ENCODE data around the gene RHBDF2.
A peak's percentile ranks its signal among the peaks of the same experiment; 100 is the strongest.

RHBDF2 gene

DNA sequence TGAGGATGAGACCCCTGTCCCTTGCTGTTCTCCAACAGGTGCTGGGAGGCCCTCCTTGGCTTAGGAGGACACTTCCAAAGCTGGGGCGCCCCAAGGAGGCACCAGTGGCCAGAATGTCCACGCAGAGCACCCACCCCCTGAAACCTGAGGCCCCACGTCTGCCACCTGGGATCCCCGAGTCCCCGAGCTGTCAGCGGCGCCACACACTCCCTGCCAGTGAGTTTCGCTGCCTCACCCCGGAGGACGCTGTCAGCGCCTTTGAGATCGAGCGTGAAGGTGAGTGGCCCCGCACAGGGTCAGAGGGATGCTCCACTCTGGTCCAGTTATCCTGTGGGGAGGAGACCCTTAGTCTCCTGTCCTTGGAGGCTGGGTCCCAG is 32.6 kb downstream of the RHBDF2 start:
- no peak for DNase-seq

DNA sequence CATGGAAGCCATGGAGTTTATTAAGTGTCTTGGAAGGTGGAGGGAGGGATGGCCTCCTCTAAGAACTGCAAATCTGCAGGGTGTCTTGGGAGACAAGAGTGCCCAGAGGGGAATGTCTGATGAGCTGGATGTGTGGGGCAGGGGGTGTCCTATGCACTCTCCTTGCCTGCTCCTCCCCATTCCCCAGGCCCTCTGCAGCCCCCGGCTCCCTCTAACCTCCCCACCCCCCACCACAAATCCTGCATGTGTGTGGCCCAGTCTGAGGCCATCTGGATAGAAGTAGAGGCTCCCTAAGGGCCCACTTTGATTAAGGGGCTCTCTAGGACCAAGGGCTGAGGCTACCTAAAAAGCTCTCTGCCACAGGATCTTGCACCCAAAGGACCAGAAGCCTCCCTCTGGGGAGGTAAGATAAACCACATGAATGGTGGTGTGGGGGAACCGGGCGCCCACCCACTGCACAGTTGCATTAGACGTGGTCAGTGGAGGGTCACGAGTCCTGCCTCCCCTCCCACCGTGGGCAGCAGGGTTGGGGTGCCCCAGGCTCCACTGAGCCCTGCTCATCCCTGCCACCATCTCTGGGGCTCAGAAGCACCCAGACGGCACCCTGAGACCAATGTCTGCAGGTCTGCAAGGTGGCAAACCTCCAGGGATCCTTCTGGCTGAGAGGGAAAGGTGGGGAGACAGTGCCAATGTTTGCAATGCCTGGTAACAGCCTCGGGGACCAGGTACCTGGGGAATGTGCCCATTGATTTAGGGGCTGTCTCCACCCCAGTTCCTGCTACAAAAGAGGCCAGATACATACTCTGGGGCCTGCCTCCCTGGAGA is 33.2 kb downstream of the RHBDF2 start:
- DNase-seq = no peak

DNA sequence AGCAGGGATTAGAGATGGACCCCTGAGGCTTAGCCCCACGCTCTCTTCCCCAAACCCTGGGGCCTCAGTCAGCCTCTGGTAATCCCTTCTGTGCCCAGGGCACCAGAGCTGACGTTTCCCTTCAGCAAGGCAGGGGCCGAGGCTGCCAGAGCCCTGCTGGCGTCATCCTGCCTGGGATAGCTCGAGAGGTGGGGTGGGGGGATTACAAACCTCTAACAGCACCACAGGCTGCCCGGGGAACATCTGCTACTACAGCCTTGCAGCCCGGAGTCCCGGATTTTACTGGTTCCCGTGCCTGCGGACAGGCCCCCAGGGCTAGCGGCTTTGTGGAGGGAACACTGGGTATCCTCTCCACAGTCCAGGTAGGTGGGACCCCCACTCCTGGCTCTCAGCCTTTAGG is 33.9 kb downstream of the RHBDF2 start, which contains the start of gene AANAT:
Gene AANAT (plus strand): TSS at position 238 of the 400 bp plus-strand sequence. CDS start 1,144 bp downstream, outside the sequence.
- no peak for DNase-seq

DNA sequence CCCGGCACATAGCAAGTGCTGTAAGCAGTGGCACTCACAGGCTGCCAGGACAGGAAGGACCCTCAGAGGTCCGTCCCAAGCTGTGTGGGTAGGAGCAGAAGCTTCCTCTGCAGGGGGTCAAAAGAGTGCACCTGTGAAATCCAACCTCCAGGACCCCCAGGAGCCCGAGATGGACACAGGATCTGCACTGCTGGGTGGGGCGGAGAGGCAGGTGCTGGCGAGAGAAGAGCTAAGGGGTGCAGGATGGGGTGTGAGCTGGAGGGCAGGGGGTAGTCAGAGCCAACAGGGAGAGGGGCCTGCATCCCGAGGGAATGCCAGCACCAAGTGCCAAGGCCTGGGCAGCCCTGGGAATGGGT is 34.5 kb downstream of the RHBDF2 start:
- no peak for DNase-seq

DNA sequence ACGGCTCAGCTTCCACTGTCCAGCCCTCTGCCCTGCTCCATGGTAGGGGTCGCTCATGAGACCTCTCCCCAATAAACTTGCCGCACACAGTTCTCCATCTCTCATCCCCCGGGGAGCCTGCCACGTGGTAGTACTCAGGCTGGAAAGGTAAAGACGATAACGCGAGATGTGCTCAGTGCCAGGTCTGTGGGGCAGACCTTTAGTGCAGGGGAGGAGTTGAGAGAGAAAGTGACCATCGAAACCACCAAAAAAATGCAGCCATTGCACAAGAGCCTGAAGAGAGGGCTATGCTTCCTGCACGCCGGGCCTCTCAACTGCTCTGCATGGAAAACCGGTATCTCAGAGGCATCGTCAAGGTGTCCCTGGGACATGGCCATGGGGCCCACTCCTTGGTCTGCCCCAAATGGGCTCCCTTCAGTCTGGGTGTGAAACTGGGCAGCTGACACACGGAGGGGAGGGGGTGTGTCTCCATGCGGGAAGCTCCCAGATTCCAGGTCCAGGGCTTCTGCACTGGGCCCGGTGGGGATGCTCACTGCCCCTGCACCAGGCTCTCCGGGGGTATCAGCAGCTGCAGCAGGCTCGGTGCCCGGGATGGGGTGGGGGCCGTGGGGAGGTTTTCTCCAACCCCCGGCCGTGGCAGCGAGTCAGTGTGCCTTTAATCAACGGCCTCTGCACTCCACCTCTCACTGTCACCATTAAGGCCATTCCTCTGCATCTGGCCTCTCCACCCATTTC is 38.5 kb downstream of the RHBDF2 start:
- no peak for DNase-seq

DNA sequence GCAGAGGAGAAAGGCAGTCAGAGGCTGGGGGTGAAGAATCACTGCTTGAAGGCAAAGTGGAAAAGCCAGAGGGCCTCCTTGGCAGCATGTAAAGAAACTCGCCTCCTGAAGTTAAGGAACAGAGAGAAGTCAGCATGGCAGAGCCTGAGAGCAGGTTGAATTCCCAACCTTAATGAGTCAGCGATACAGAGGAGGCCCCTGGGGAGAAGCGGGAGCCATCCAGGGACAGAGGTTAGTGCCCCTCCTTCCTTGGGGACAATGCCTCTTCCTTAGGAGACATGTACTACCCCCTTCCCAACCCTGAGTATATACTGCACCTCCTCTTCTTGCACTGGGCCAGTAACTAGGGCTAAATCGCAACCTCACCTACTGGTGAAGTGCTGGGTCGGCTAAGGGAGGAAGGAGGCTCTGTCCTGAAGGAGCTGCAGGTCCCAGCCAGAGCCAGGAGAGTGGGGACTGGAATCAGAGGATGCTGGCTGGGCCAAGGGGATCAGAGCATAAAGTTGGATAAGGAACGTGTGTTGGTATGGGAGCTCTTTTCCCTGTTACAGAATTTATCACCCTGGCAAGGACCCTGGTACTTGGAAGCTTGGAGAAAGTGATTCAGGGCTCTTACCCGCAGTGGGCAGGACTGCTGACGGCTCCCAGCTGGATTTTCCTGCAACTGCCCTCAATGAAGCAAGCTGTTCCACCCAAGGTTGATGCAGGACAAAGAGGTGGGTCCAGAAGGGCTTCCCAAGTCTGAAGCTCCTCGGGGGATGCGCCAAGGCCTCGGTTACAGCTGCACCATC is 39.3 kb downstream of the RHBDF2 start:
- DNase-seq = no peak

DNA sequence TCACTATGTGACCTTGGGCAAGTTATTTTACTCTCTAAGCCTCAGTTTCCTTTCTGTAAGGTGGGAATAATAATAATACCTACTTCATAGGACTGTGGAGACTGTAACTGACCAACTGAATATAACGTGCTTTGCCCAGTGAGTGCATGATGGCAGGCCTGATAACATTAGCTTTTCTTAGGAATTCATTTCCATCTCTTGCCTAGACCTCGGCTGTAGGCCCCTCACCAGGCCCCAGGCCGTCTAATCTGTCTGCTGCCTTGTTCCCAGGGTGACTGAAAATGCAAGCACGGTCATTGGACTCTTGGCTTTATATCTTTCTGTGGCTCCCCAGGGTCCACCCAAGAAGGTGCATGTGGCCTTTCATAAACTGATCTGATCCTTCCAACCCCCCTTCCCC is 41.5 kb downstream of the RHBDF2 start:
- DNase-seq = no peak

DNA sequence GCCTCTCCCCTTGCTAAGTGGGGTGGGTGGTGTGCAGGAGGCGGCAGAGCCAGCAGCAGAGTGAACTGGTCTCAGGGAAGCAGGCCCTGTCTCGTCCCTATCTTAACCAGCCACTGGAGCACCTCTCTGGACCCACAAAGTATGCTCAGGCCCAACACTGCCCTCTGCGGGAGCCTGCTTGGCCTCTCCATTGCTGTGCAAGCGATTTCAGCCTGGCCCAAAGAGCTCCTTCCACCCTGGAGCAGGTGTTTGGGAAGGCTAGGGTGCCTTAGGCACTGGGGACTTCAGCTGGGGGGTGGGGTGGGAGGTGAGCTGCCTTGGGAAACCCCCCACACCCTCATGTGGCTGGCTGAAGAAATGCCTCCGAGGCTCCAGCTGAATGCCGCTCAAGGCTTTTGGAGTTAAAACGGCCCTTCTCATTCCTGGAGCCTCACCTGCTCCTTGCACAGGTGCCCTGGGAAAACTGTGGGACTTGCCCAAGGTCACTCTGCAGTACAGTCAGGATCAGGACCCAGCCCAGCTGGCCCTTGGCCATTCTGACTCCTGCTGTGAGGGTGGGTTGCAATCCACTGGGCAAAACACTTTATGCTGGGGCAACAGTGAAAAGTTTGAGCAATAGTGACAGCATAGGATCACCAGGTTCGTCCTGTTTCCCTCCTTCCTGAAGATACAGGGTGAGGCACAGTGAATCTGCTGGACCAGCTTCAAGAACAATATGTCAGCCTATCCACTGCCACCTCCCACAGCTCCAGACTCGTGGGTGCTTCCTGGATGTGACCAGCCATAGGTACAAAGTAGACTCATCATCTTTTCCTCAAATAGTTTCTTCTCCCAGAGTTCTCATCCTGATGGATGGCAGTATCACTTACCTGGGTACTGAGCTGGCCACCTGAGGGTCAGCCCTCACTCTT is 42.4 kb downstream of the RHBDF2 start:
- DNase-seq = peak in 6 of 58 donors; percentile 8 to 50 (median 24)

DNA sequence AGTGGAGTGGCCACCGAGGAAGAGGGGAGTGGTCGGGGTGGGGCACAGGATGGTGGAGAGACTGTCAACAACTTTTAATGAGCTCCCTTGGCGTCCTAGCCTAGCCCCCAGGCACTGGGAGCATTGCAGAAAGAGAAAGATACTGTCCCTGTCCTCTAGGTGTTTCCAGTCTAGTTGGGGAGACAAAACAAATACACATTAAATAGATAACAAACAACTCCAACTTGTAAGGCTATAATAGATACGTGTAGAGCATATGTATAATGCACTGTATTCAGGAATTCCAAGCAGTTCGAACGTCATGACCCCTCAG is 47.8 kb downstream of the RHBDF2 start:
- no peak for DNase-seq

DNA sequence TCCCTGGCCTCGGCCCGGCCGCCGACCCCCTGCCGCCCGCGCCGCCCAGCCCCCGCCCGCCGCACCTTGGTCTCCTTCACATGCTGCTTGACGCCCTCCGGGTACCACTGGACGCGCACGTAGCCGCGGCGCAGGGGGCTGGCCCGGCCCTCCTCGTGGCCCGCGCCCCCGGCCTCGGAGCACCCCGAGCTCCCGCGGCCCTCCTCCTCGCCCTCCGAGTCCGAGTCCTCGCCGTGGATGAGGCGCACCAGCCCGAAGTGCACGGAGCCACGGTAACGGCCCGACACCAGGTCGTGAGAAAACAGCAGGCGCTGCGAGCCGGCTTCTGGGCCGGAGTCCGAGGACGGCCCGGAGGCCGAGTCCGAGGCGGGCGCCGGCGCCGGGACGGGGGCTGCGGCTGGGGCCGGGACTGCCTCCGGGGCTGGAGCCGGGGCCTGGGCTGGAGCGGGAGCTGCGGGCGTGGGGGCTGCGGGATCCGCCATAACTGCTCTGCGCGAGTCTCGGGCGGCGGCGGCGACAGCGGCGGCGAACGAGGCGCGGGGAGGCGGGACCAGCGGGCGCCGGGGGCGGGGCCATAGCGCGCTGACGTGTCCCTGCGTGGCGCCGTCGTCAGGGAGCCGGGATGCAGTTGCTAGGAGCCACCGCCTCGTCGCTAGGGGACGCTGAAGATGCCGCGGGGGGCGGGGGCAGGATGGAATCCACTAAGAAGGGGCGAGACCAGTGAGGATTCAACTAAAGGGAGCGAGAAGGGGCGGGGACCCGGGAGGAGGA is 48.4 kb downstream of the RHBDF2 start, which contains the start of gene UBE2O:
Gene UBE2O (minus strand): TSS at position 493 of the 771 bp plus-strand sequence. CDS start 11 bp downstream, at position 482.
- peak; percentile 21 to 91 (median 77) for DNase-seq

DNA sequence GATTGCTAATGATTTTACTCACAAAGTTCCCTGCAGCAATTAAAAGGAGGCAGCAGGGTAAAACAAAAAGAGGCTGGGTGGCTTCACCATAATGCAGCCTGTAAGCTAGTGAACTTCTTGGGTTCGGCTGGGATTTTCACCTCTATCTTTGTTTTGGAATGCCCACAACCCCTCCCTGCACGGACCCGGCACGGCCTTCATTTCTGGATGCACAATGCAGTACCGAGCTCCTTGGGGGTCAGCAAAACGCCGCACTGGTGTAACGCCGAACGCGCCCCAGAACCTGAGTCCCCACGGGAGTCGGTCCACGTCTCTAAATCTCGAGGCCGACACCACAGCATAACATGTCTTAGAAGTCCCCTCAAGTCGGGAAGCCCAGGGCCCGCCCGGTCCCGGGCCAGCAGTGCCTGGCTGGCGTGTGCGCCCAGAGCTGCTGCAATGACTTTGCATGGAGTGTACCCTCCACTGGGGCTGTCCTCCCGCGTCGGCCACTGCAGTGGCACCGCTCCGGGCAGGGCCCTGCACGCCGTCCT is 49.0 kb downstream of the RHBDF2 start:
- DNase-seq = peak in 1 of 58 donors; percentile 55

DNA sequence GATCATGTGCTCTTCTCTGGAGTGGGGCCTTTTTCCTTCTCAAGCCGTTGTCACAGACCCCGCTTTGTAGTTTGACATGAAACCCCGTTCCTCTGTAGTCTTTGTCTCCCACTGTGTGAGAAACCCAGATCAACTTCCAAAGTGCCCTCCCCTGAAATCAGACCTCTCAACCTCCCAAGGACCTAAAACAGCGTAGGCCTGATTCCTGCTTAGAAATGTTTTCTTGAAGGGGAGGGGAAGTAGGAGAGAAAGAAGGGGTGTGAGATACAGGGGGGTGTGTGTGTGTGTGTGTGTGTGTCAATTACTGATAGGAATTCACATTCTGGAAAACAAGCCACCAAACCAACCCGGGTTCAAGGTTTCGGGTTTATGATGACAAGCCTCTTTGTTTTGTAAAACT is 49.7 kb downstream of the RHBDF2 start:
- no peak for DNase-seq

DNA sequence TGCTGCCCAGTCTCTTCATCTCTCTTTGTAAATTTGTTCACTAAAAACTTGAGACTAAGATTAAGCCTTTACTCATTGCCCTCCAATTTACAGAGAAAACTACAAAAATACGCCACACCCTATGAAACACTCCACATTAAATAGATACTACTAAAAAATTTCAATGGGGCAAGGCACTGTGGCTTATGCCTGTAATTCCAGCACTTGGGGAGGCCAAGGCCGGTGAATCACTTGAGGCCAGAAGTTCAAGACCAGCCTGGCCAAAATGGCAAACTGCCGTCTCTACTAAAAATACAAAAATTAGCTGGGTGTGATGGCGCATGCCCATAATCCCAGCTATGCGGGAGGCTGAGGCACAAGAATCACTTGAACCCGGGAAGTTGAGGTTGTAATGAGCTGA is 52.1 kb downstream of the RHBDF2 start:
- DNase-seq = no peak

DNA sequence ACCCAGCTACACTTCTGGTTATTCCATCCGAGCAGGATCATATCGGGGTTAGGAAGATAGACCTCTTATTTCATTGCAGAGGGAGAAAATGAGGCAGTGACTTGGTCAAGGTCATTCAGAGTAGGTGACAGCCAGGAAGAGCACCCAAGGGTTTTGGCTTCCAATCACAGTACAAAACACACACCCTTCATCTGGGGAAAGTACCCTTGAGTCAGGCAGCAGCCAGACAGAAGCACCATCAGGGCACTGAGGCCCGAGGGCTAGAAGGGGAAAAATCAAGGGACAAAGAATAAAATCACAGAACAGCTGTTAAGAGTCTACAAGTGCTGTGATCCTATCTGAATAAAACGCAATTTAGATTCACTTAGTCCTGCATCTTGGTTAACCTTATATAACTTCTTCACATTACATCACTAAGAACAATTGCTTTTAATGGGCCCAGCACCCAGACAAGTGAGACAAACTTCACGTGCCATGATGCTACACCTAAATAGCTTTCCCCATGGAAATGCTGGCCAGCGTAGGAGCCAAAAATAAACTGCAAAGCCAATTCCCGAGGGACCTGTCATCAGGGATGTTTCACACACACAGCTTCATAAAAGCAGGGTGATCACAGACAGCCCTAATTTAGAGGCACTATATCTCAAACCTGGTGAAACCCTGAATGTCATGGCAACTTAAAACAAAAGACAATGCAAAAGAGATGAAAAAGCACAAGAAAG is 53.1 kb downstream of the RHBDF2 start:
- no peak for DNase-seq

DNA sequence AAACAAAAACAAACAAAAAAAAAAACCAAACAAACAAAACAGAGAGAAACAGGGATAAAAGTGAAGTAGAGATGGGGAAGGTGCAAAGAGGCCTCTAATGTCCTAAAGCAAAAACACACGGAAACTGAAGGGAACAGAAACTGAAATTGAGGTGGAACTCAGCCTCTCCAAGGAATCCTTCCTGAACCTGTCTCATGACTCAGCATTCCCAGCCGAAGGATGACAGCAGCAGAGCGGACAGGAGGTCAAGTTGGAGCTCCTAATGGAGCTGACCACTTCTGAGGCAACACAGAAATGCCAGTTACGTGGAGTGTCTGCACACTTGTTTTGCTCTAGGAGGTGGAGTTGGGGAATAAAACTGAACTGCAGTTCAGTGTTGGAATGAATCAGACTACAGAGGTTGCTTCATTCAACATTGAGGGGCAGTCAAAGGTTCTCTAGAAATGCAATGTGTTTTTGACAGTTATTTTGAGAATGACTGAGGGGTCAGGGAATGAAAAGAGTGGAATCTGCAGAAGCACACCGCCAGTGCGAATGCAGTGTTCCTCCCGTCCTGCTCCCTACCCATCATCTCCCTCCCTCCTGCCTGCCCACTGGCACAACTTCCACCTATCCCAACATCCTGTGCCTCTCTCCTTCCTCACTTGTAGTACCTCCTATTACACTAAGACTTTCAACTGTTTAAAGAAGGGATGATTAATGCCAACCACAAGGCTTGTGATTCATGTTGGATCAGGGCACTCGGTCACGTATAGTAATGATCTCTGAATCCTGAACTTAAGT is 54.6 kb downstream of the RHBDF2 start:
- DNase-seq = no peak

DNA sequence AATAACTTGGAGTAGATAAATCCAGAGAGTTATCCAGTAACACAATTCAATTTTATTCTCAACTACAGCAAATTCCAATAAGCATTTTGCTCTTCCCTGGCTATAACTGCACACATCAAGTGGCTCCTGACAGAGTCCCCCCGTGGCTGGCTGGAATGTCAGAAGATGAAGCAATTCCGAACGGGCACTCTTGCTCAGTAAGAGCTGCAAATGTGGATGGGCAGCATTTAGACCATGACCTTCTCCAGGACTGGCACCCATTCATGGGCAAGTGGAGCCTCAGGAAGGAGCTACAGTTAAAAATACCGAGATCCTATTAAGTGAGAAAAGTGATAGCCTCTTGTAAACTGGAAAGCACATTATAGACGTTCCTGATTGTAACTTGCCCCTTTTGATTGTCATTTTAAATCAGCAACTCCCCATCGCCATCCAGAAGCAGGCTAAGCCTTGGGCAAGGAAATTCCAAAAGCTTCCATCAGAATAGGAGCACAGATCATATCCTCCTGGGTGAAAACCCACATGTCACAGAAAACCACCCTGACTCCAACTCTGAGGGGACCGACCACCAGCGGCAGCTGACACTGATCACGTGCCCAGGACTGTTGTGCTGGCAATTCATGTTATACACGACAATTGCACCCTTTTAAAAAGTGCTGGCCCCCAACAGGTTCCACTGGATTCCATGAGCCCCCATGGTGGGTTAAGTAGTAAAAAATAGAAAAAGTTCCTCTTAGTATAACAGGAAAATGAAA is 55.4 kb downstream of the RHBDF2 start:
- no peak for DNase-seq

DNA sequence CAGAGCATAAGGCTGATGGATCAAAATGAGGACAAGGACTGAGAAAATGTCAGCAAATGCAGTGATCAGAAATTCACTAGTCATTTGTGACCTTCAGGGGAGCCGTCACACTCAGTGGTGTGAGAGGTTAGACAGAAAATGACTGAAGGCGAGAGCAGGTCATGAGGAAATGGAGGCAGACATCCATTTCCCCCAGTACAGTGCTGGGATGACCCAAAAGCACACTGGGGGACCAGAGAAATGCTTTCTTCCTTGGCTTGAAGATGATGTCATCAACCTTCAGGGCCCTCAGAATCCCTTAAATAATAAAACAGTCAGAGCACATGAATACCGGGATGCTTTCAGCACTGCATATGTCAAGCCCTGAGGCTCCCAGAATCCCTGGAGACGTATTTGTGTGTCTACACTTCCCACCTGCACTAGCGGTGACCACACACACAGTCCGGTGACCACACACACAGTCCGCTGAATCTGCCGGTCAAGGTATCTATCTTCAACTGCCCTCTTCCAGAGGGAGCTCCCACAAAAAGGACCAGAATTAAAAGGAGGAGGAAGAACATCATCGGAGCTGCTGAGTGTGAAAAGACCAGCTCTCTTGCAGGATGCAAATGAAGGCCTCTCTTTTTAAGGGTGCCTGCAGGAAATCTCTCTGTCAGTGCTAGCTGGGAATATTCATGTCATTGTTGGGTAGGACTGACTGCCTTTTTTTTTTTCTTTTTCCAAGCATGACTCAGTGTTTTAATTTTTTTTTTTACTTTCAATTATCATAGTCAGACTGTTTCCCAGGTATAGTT is 56.5 kb downstream of the RHBDF2 start:
- peak in 1 of 58 donors; percentile 11 for DNase-seq

All from anterior cingulate cortex (tissue), 58 donors.